NCI-H748 (cell line): ENCODE data around the gene PITPNM3.

Source experiments
- DNase-seq: peaks from one replicate; lab custom pipeline; 2025; ENCODE audit not compliant: unreplicated experiment; lab: John Stamatoyannopoulos, UW

Gene PITPNM3

DNA sequence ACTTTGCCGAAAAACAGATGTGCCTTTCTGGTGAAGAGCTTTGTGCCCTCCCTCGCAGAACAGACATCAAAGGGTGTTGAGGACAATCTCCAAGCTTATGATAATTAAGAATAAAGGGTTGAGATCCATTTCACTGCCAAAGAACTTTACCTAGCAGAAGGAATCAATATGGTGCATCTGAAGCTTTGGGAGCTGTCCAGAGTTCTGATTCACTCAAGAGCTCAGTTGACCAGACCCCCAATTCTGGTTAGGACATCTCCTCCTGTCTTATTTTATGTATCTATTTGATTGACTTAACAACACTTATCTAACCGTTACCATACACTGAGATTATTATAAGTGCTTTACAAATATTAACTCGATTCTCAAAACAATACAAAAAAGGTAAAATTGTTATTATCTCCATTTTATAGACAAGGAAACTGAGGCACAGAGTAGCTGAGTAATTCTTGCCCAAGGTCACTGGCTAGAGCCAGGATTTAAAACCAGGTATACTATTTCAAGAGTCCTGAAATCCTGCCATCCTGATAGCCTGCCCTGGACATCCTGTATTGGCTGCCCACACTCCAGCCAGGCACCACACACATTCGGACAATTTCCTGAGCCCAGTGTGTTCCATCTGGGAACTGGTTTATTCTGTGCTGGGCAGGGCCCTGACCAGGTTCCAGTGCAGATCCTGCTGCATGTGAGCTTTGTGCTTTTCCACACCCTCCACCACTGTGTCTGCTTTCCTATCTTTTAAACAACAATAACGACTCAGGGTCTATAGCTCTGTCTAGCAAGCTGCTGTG is 29.8 kb downstream of the PITPNM3 start:
- DNase-seq: no peak

DNA sequence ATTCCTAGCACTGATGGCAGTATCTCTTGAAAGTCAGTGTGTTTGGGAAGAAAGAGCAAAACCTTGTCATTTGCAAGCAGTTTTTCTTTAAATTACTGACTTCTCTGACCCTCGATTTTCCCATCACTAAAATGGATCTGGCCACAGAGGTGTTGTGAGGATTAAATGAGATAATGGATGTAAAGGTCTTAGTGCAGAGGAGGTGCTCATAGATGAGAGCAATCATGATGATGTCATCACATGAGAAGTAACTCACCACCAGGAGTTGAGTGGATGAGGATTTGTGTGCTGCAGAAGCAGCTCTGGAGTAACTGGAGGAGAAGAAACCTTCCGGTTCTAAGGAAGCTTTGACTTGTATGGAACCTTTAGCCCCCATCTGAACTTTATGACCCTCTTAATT is 30.6 kb downstream of the PITPNM3 start:
- no peak for DNase-seq

DNA sequence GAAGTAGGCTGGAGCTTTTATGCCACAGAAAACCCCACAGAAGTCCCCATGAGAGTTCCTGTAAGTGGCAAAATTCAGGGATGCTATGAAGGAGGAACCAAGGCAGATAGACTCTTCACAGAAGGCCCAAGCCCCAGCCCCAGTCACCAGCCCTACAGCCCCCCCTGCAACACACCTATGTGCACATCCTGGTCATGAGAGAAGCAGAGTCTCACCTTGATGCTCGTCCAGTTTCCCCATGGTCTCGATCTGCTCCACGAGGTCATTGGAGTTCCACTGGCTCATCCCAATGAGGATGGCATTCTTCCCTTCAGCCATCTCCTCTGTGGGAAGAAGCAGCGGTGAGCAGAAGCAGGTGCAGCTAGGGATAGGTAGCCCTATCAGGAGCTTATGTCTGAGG is 31.2 kb downstream of the PITPNM3 start:
- no peak for DNase-seq

DNA sequence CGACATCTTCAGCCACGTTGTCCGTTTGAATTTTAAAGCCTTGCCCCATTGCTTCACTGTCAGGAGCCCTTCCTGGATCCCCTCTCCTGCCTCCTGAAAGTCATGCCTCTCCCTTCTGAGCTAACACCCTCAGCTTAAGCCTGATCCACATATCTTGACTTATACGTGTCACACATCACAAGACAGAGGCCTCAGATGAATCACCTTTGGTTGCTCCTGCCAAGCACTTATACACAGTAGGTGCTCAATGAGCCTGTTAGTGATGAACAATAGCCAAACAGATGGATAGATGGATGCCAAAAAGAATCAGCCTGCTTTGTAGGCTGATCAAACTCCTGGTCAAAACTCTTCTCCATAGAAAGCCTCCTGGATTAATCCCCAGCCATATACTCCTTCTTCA is 31.8 kb downstream of the PITPNM3 start:
- DNase-seq: no peak

DNA sequence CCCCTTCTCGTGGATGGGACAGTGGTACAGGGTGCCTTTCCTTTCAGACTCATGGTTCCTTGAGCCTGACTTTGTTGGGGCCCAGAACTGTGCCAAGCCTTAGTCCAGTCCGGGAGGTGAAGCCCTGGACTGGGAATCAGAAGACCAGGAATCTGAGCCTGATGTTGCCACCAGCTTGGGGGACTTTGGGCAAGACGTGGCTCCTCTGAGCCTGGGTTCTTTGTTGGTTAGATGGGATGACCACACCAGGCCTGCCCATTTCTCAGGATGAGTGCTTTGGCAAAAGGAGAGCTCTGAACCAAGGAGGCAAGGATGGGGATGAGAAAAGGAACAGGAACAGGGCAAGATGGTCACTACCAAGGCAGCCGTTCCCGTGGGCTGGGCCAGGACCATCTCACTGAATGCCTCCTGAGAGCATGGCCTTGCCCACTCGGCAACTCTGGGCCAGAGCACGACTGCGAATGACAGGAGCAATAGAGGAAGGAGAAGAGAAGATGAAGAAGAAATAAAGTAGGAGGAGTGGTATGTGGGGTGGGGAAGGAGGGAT is 32.5 kb downstream of the PITPNM3 start:
- no peak for DNase-seq

DNA sequence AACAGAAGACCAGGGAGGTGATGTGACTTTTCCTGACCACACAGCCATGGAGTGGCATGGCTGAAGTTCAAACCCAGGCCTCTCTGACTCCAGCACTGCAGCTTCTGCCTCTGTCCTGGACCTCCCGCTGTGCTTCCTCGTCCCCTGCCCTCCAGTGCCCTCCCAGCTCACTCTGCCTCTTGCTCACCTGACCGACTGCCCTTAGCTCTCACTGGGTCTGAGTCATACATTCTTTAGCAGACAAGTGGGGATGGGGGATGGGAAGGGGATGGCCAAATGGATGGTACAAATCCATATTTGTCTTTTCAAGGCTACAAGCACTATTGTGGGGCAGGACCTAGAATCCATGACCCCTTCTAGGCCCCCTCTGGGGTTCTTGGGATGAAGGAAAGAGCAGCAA is 33.0 kb downstream of the PITPNM3 start:
- DNase-seq: no peak

DNA sequence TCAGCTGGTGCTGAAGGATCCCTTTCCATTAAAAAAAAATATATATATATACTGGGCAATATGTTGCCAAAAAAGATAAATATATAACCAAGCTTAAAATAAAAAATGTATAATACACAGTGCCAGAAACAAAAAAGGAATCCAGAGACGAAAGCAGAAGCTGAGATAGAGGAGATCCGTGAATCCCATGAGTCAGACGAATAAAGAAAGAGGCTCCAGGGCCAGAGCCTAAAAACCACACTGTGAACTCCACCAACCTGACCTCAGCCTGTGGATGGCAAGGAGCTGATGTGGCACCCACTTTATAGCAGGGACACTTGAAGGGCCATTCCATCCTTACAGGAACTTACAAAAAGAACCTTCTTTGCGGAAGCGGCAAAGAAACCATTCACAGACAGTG is 34.8 kb downstream of the PITPNM3 start:
- DNase-seq: no peak

DNA sequence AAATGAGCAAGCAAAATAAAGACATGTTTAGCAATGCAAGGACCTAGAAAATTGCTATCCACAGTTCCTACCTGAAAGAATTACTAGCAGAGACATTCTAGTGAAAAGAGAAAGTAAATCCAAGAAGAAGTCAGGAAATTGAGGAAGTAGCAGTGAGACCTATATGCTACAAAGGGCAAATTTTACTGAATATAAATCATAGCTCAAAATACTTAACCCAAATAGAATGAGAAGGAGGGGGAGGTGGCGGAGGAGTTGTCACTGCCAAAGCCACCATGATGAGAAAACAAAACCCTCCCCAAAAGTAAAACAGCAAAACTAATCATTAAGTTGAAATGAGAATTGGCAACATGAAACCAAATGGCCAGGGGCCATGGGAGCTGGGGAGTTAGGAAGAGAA is 39.3 kb downstream of the PITPNM3 start:
- no peak for DNase-seq

DNA sequence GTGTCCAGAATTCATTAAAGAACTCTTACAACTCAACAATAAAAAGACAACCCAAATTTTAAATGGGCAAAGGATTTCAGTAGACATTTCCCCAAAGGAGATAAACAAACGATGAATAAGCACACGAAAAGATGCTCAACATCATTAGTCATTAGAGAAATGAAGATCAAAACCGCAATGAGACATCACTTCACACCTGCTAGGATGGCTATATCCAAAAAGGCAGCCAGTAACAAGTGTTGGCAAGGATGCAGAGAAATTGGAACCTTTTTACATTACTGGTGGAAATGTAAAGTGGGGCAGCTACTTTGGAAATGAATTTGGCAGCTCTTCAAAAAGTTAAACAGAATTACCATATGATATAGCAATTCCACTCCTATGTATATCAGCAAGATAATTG is 42.0 kb downstream of the PITPNM3 start:
- no peak for DNase-seq

DNA sequence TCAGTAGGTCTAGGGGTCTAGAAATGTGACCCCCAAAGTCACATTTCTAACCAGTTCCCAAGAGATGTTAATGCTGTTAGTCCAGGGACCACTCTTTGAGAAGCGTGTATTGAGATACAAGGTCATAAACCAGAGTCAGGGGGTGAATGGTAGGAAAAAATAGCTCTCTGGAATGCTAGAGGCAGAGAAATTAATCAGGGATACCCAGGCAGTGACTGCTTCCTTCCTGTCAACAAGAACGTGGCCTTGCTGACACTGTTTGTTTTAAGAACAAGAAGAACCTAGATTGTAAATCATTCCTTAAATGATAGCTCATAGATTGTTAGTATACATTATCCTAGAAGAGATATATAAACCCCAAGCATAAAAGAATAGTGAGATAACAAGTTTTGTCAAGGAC is 43.8 kb downstream of the PITPNM3 start:
- DNase-seq: no peak

DNA sequence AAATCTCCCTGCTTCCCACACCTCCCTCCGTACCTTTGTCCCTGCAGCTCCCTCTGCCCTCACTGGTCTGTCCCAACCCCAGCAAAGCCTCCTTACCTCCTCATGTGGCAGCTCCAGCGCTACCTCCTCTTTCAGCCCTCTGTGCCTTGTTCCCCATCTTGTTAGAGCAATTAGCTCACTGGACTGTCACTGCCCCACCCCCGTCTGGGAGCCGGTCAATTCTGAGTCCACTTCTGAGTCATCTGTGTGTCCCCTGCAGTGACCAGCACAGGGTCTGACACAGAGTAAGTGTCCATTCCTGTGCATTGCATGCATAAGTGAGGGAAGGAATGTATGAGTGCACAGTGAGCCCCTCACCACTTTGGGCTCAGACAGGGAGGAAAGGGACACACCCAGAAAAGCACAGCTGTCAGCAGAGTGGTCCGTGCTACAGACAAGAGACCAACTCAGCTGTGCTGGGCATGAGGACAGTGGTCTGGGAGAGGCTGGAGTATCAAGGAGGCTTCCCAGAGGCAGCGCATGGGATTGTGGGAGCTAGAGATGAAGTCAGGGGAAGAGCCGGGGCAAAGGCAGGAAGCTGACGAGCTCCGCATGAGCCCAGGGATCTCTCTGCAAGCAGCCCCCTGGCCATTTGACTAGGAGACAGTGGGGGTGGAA is 45.9 kb downstream of the PITPNM3 start:
- no peak for DNase-seq

DNA sequence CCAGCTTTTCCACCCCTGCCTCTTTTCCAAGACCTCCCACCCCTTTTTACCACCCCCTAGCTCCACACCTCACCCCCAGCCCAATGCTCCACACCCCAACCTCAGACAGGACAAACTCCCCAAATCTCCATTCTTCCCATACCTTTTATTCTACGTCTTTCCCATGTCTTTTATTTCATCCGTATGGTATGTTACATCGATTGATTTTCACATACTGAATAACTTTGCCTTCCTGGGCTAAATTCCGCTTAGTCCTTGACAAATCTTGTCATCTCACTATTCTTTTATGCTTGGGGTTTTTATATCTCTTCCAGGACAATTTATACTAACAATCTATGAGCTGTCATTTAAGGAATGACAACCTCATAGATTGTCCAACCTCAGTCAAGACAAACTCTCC is 46.4 kb downstream of the PITPNM3 start:
- no peak for DNase-seq

DNA sequence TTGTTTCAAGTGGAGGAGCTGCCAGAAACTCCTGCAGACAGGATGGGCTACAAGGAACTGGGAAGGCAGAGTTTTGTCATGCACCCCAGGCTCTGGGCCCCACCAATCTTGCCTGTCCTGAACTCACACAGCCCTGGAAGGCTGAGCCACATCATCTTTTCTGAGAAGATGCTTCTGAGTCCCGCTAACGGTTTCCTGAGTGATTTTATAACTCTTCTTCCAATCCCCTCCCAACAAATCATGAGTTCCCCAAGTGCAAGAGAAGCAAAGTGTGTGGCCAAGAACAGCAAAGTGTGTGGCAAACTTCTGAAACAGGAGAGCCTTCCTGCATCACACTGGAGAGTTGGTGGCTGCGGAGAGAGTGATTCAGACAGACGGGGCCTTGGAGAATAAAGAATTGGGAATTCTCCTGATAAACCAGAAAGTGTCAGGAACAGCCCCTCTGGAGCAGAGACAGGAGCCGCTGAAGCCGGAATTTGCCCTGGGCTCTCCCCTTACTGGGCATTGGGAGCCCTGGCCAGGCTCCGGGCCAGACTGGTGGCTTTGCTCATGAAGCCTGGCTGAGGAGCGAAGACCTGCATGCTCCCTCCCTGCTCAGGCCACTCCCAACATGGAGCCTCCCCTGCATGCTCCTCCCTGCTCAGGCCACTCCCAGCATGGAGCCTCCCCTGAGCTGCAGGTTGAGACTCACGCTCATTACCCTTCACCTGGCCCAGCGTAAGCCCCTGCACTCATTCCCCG is 47.2 kb downstream of the PITPNM3 start:
- DNase-seq: no peak

DNA sequence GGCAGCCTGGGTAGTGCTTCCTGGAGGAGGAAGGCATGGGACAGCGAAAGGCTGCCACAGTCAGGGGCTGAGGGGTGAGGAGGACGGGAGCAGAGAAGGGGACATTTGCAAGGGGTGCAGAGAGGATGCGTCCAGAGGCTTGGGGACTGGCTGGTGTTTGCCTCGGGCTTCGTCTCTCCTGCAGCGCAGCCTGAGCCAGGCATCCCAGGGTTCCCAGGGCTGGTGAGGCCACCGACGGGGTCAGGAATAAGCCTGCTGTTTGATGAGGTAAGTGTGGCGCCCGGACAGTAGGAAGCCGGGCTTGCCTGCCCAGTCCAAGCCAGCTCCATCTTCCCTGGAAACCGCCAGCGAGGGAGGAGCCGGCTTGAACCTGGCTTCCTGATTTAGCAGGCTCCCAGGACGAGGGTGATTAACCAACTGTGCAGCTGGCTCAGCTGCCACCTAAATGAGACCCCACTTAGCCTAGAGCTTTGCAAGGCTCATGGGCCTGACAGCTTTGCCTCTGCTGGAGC is 47.8 kb downstream of the PITPNM3 start:
- DNase-seq: peak; percentile 22

DNA sequence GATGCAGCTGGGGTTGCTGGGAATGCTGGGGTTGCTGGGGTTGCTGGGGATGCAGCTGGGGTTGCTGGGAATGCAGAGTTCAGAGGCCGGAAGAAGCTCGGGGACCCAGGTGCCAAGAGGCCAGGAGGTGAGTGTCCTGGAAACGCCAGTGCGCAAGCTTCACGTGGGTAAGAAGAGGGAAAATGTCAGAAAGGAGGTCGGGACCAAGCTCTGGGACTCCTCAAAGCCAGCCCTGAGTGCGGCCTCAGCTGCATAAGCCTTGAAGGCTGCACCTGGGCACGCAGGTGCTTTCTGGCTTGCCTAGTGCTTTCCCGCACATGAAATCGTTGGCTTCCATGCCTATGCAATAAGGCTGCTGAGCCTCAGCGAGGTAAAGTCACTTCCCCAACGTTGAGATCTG is 48.3 kb downstream of the PITPNM3 start:
- no peak for DNase-seq

DNA sequence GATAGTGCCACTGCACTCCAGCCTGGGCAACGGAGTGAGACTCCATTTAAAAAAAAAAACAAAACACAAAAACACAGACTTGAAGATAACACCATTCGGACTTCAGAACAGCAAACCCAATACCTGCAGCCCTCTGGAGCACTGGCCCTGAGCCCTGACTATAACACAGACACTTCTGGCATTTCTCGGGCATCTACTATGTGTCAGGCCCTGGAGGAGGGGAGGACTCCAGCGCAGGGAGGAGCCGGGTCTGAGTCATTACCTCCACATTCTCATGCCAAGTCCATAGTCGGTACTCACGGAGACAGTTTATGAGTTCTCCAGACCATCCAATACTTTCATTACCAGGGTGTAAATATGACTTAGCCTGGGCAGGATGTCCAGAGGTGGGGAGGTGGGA is 48.8 kb downstream of the PITPNM3 start:
- DNase-seq: no peak

DNA sequence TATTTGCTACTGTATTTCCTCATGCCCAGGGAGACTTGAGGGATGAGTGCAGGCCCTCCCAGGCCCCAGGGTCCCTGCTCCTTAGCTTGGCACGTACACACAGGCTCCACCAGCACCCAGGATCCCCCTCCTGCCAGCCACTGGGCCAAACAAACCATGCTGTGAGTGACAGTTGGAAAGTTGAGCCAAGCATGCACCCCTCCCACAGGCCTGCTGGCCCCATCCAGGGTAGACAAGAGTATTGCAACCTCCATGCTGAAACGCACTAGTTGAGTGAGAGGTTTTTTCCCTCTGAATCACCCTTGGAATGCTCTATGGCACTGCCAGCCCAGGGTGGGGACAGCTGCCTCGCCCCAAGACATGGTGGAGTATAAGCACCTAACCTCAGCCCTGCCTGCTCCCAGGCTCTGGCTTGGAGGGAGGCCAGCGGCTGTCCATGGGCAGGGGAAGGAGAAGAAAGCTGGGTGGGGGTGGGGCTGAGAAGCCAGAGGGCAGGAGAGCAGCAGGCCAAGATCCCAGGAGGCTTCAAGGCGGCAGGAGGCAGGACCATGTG is 49.6 kb downstream of the PITPNM3 start:
- no peak for DNase-seq

DNA sequence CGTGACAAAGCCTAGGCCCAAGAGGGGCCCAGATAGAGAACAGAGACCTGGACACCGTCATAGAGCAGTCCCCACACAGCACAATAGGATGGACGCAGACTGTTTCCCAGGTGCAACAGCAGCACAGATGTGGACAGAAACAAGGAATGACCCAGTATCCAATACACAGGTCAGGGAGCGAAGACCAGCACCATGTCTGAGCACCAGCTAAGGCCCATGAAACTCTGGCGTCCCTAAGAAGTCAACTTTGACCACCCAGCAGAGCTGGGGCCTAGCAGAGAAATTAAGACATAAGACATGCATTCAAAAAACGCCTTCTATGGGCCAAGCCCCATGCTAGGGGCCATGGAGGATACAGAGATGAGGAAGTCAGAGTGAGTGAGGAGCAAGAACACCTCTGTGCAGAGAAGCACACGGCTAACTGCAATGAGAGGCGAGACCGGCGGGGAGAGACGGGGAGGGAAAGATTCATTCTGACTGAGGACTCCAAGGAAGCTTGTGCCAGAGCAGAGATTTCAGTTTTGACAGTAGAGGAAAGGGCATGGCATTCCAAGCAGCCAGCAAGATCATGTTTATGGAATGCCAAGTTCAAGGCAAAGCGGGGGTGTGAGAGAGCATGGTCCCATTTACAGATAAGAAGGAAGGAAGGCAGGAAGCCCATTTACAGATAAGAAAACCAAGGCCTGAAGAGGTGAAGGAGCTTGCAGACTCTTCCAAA is 50.8 kb downstream of the PITPNM3 start:
- DNase-seq: no peak

DNA sequence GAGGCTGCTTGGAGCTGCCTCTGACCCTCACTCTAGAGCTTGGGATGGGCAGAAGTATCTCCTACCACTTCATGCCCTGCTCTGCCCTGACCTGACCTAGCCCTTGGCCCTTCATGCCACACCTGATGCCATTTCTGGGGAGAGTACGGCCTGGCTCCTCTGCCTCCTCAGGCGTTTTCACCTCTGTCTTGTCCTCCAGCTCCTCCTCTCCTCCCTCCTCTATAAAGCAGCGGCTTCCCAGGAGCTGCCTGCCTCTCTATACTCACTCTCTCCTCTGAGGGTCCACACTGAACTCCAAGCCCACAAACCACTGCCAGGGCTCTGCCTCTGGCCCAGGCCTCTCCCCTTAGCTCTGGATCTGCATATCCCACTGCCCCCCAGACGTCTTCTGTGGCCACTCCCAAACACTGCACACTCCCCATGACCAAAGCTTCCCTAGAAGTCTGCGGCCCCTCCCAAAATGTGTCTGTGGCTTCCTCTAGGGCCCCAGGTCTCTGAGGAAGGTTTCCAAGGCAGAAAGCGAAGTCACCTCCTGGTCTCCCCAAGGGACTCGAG is 52.6 kb downstream of the PITPNM3 start:
- DNase-seq: no peak

DNA sequence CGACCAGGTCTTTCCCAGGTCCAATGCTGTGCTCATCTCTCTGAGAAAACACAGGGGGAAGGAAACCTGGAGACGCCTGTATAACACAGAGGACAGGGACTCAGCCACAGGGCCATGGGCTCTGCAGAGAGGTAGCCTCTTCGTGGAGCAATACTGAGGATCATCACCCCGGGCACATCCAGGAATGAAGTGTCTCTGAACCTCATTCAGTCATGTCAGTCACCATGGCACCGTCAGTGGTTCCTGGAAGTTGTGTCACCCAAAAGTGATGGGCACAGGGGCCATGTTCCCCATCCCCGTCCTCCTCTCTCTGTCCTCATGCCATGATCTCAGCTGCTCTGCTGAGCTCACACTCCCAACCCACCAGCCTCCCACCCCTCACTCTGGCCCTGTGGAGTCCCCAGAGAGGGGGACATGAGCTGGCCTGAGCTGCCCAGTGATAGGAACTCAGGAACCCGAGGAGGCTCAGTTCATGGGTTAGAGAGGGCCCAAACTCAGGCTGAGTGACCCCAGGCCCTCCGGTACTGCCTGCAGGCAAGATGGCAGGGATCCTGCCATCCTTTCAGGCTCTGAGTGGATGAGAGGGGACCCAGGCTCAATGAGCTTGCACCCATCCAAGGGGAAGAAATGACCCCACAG is 53.4 kb downstream of the PITPNM3 start:
- no peak for DNase-seq
